ENCODE data around the gene RAB28.

Gene RAB28

GRCh38 chr4:13378973-13379759 is 105.0 kb downstream of the RAB28 start:
- no peak for DNase-seq (ENCODE audit: low read depth, low spot score)

DNA sequence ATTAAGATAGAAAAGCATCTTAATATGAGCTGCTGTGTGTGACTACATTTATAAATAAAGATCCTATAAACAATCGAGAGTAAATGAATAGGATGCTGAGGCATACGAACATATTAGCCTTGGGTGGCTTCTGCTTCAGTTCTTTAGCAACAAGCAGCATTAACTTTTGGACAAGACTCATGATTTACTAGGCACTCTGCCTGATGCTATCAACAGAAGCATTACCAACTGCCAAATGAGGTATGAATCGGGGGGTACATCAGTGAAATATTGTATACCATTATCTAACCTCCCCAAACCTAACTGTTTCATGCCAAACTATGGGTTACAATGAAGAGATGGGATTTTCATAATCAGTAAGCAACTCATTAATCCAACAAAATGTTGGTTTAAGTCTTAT is 113.1 kb downstream of the RAB28 start:
- no peak for DNase-seq (ENCODE audit: low read depth, low spot score)

- DNase-seq (ENCODE audit: low read depth, low spot score), result no peak
These were observed 115.9 kb downstream of the RAB28 start for GRCh38 chr4:13368217-13368616.

DNA sequence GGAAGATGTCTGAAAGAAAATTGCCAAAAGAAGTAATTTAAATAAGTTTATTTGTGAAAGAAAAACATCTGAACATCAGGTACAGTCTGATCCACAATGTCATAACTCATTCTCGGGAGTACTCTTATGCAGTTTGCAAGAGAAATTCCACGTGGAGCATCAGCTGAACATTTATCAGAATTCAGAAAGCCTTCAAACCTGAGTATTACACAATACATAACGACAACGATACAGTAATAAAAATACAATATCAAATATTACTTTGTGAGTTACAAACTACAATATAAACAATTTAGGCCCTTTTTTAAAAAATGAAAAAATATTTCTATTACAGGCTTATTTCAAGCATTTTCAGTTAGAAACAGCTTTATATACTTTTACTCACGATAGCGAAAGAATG is 116.4 kb downstream of the RAB28 start:
- DNase-seq (ENCODE audit: low read depth, low spot score), result no peak

DNA sequence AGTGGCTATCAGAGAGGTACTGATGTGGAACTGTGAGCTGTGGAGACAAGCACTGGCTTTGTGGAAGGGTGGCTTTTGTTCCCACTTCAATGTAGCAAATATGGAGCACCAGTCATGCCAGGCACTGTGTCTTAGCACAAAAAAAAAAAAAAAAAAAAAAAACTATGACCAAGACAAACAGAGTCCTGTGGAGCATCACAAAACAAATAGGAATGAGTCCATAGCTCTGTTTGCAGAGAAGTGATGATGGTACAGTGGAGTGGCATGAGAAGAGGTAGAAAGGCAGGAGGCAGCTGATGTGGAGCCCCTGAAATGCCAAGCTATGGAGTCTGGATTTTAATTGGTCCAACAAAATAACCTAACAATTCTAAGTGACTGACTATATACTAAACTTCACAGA is 116.9 kb downstream of the RAB28 start:
- DNase-seq (ENCODE audit: low read depth, low spot score), result no peak

DNA sequence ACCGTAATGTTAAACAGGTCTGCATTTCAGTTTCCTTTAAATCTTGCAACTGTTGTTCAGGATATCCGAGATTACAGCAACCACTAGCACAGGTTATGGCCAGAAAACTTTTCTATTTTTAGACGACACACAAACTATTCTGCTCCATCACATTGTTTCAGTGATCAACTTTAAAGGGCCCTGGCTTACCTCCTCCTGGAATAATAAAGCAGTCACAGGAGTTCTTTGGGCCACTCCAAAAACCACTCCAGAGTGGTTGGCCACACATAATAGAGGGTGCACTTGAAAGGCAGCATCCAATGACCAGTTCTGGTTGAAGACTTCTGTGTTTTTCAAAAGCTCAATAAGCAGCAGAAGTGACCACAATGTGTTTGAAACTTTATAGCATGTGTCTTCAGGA is 118.9 kb downstream of the RAB28 start:
- DNase-seq (ENCODE audit: low read depth, low spot score), result no peak

GRCh38 chr4:13364653-13365052 is 119.5 kb downstream of the RAB28 start:
- DNase-seq (ENCODE audit: low read depth, low spot score), result no peak

DNA sequence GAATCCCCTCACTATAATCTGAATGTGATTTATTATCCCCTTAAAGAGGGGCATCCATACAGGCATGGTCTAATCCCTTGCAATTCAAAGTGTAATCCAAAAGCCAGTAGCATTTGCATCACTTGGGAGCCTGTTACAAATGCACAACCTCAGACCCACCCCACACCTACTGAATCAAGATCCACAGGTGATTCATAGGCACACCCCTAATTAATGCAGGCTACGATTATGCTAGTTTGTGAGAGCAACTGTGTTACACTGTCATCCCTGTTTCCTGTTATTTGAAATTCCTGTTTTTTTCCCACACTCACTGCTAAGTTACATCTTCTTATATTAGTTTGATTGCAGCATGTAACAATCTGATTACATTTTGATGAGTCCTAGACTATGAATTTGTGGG is 120.0 kb downstream of the RAB28 start:
- DNase-seq (ENCODE audit: low read depth, low spot score), result no peak

- no peak for DNase-seq (ENCODE audit: low read depth, low spot score)
These were observed 124.3 kb downstream of the RAB28 start for GRCh38 chr4:13359809-13360208.

DNA sequence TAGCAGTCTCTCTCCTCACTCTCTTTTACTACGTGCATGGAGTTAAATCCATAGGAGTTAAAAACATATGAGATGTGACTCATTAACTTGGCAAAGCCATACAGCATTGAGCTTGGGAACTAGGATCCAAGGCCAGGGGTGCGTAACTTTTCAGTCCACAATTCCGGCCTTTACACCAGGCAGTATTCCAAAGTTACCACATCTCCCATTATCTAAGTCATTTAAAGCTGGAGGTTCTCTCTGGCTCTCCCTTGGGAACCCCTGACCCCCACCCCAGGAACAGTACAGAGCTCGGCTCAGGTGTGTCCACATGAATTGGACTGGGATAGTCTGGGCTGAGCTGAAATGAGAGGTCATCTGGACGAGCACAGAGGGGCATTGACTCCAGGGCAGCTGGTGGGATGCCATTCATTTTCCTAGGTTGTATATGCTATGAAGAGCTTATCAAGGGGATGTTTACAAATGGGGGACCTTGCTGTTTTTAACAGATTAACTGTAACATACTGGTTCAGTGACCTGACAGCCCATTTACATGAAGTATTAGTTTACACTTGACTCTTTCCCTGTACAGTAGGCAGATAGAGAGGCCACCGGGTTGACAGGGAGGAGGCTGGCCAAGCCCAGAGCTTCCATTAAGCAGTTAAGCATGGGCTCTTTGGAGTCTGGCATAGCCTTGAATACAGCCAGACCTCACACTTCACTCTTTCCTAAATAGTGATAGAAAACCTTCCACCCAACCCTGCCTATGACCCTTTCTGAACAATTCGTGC is 128.8 kb downstream of the RAB28 start:
- DNase-seq (ENCODE audit: low read depth, low spot score), result no peak

- no peak for DNase-seq (ENCODE audit: low read depth, low spot score)
These were observed 135.0 kb downstream of the RAB28 start for GRCh38 chr4:13349096-13349495.

GRCh38 chr4:13348216-13348615 is 135.9 kb downstream of the RAB28 start:
- DNase-seq (ENCODE audit: low read depth, low spot score), result no peak

- no peak for DNase-seq (ENCODE audit: low read depth, low spot score)
These were observed 136.5 kb downstream of the RAB28 start for GRCh38 chr4:13347517-13348125.

GRCh38 chr4:13344216-13344615 is 139.9 kb downstream of the RAB28 start:
- DNase-seq (ENCODE audit: low read depth, low spot score), result no peak

DNA sequence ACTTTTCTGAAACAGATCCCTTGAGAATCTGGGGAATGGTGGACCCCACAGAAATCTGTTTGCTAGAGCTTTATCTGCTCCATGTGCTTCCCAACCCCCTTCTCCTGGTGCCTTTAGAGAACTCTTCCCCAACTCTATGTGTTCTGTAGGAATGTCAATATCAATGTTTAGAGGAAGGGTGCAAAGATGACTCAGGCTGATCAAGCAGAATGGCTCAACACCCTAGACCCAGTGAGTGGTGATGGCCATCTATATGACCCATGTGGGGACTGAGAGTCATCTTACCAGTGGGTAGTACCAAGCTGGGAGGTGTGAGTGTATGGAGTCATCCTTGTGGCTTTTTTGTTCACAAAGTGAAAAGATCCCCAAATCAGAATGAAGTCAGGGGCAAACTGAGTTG is 143.5 kb downstream of the RAB28 start:
- DNase-seq (ENCODE audit: low read depth, low spot score), result no peak

DNA sequence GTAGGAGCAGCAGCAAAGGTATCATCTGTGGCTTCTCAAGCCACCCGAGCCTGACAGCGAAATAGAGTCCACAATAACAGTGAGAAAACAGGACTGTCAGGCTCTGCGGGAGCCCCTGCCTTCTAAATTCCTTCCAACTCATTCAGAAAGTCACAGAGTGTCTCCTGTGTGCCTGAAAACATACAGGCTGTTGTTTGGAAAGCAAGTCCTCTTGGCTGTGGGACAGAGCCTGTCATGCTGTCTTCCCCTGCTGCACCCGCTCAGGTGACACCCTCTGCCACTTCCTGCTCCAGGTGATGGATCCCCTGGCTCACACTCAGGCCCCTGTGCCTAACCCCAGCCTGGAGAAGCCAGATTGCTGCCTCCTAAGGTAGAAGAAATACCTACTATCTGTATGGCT is 152.3 kb downstream of the RAB28 start:
- DNase-seq (ENCODE audit: low read depth, low spot score), result no peak

DNA sequence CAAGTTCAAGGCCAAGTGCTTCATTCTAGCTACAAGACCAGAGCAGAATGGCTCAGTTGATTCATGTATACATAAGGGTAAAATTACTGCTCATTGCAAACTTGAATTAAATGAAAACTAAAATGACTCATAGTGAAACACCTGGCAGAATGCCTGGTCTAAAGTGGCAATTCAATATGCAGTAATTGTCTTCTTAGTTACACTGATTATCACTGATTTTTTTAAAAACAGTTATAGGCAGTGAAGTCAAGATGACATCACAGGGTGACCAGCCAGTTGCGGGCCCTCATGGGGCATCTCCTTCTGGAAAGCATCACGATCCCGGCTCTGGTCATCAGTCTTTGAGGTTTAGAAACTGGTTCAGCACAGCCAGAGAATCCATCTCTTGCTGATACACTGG is 154.2 kb downstream of the RAB28 start:
- no peak for DNase-seq (ENCODE audit: low read depth, low spot score)

- DNase-seq (ENCODE audit: low read depth, low spot score), result no peak
These were observed 154.7 kb downstream of the RAB28 start for GRCh38 chr4:13329340-13329850.

GRCh38 chr4:13328591-13328990 is 155.5 kb downstream of the RAB28 start:
- no peak for DNase-seq (ENCODE audit: low read depth, low spot score)

GRCh38 chr4:13327991-13328390 is 156.1 kb downstream of the RAB28 start:
- no peak for DNase-seq (ENCODE audit: low read depth, low spot score)

DNA sequence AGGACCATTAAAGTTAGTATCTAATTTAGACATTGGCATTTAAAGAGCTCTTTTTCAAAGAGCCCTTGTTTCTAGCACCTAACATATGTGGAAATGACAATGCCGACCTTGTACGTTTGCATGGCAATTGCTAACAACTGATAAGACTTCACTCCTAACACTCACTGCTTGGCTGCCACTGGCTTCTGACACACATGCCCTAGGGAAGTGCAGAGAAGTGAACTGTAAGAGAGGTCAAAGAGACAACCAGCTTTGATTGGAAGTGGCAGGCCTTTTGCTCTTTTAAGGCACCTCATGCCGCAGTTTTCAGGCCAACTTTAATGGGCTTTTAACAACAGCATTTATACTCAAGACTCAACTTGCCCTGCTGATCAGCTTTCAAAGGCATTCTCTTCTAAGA is 158.4 kb downstream of the RAB28 start:
- DNase-seq (ENCODE audit: low read depth, low spot score), result no peak

DNA sequence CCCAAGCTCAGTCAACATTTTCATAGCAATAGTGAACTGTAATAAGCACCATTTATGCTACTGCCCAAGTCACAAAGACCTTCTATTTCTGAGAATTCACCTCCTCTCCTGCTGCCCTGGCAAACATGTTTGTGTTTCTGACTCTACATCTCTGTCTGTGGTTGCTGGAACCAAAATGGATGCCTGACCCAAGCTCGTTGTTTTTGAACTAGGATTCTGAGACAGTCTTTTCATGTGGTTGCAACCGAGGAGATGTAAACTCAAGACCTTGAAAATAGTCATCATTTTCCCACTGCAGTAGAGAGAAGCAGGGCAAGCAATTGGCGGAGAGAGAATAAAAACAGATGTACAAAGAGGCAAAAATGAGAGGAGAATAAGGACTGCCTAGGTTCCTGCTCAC is 160.2 kb downstream of the RAB28 start:
- DNase-seq (ENCODE audit: low read depth, low spot score), result no peak

- no peak for DNase-seq (ENCODE audit: low read depth, low spot score)
These were observed 161.4 kb downstream of the RAB28 start for GRCh38 chr4:13322681-13323101.
